ENCODE data around the gene CNTFR. TPM values are rescaled to one million over a fixed set of nuclear protein-coding genes. Genes with fewer than 3 reads are reported as not detected.

The CNTFR gene
- total and polyA plus RNA-seq, 4 donors: 0.75 to 3.3 (median 2.0) TPM

Other genes with a start within 250 kb of the CNTFR start
- 10 to 100 TPM; 19.0 to 26.6 TPM for gene MYORG, start 212.8 kb downstream of the CNTFR start, total RNA-seq
- gene MYORG, start 212.8 kb downstream of the CNTFR start, polyA plus RNA-seq: 10 to 100 TPM; 11.4 to 19.5 TPM
- gene FAM219A, start 131.2 kb downstream of the CNTFR start, total RNA-seq: 1 to 10 TPM; 1.6 to 3.6 TPM
- 1 to 10 TPM; 1.7 to 3.0 TPM for gene FAM219A, start 131.2 kb downstream of the CNTFR start, polyA plus RNA-seq
- gene DNAI1, start 130.9 kb downstream of the CNTFR start, total RNA-seq: not detected
- not detected for gene DNAI1, start 130.9 kb downstream of the CNTFR start, polyA plus RNA-seq
- 1 to 10 TPM in 1 of 2 donors, under 1 TPM in 1; 0.67 to 9.6 TPM for gene ENHO, start 66.7 kb downstream of the CNTFR start, total RNA-seq
- gene ENHO, start 66.7 kb downstream of the CNTFR start, polyA plus RNA-seq: 1 to 10 TPM; 1.6 to 2.2 TPM
- gene RPP25L, start 22.4 kb upstream of the CNTFR start, total RNA-seq: 10 to 100 TPM; 18.6 to 23.3 TPM
- gene RPP25L, start 22.4 kb upstream of the CNTFR start, polyA plus RNA-seq: 10 to 100 TPM; 25.0 to 33.4 TPM
- gene DCTN3, start 30.8 kb upstream of the CNTFR start, total RNA-seq: 10 to 100 TPM; 24.9 to 51.9 TPM
- 10 to 100 TPM; 44.6 to 48.7 TPM for gene DCTN3, start 30.8 kb upstream of the CNTFR start, polyA plus RNA-seq
- 1 to 10 TPM; 2.2 to 2.6 TPM for gene ARID3C, start 39.3 kb upstream of the CNTFR start, total RNA-seq
- gene ARID3C, start 39.3 kb upstream of the CNTFR start, polyA plus RNA-seq: 1 to 10 TPM in 1 of 2 donors, under 1 TPM in 1; 0.58 to 1.1 TPM
- gene SIGMAR1, start 48.1 kb upstream of the CNTFR start, total RNA-seq: 100 to 1,000 TPM; 116 to 161 TPM
- 100 to 1,000 TPM; 196 to 210 TPM for gene SIGMAR1, start 48.1 kb upstream of the CNTFR start, polyA plus RNA-seq
- gene GALT, start 57.0 kb upstream of the CNTFR start, total RNA-seq: 100 to 1,000 TPM in 1 of 2 donors, 10 to 100 TPM in 1; 58.6 to 161 TPM
- gene GALT, start 57.0 kb upstream of the CNTFR start, polyA plus RNA-seq: 100 to 1,000 TPM in 1 of 2 donors, 10 to 100 TPM in 1; 69.3 to 196 TPM
- gene IL11RA, start 62.5 kb upstream of the CNTFR start, total RNA-seq: 10 to 100 TPM; 14.8 to 35.3 TPM
- gene IL11RA, start 62.5 kb upstream of the CNTFR start, polyA plus RNA-seq: 10 to 100 TPM in 1 of 2 donors, 1 to 10 TPM in 1; 10.0 to 14.7 TPM
- gene CCL27, start 72.9 kb upstream of the CNTFR start, total RNA-seq: not detected
- gene CCL27, start 72.9 kb upstream of the CNTFR start, polyA plus RNA-seq: not detected
- gene CCL19, start 101.6 kb upstream of the CNTFR start, total RNA-seq: under 1 TPM in 1 of 2 donors, not detected in 1; 0.33 TPM
- 1 to 10 TPM in 1 of 2 donors, under 1 TPM in 1; 0.65 to 2.9 TPM for gene CCL19, start 101.6 kb upstream of the CNTFR start, polyA plus RNA-seq
- gene CCL21, start 120.4 kb upstream of the CNTFR start, total RNA-seq: 1 to 10 TPM; 2.2 to 4.5 TPM
- 10 to 100 TPM; 16.7 to 31.0 TPM for gene CCL21, start 120.4 kb upstream of the CNTFR start, polyA plus RNA-seq

All from liver (tissue), 4 donors.